Panc1 (cell line): ENCODE data around the gene FILIP1L. TPM values are rescaled to one million over a fixed set of nuclear protein-coding genes. Genes with fewer than 3 reads are reported as not detected.

Experiments used
- ATAC-seq: fragments of 200-7000 bp; cut with Tn5 transposase; 2 replicates; pipeline ENCODE4 v1.9.1; 2020; ENCODE audit warnings: mild to moderate bottlenecking, moderate library complexity
- BruUV-seq: library from RNA; stranded (reverse); fragments of 400-500 nt; replicated peaks from 2 replicates; lab custom pipeline; 2021; lab: Mats Ljungman, UMichigan
- CTCF ChIA-PET: fragments of 300-600 bp; sonication (Branson Sonifier 250); formaldehyde crosslinking; loops from one replicate; lab custom pipeline; 2022; ENCODE audit warnings: antibody characterized with exemption; lab: Charles Lee
- POLR2A ChIA-PET: fragments of 300-600 bp; sonication (Branson Sonifier 250); formaldehyde crosslinking; loops from one replicate; lab custom pipeline; 2022; ENCODE audit warnings: antibody characterized with exemption; lab: Charles Lee
- DNase-seq: peaks from one replicate; pipeline ENCODE4 v3.0.0-alpha.2; 2010; ENCODE audit warnings: low read depth, low spot score
- H3K27ac ChIP-seq: 2 replicates; pipeline ENCODE4 v1.5.1; 2011; ENCODE audit warnings: mild to moderate bottlenecking, low read length, inconsistent platforms
- H3K27me3 ChIP-seq: fragments of 200-500 bp; sonication (Bioruptor generic); 2 replicates; pipeline ENCODE4 v1.6.0; 2014; ENCODE audit warnings: low read length, inconsistent platforms; ENCODE audit not compliant: control insufficient read depth, insufficient read depth
- H3K36me3 ChIP-seq: fragments of 200-500 bp; sonication (Bioruptor generic); 2 replicates; pipeline ENCODE4 v1.5.1; 2014; ENCODE audit warnings: inconsistent platforms, mild to moderate bottlenecking, low read length, moderate library complexity; ENCODE audit not compliant: control insufficient read depth, insufficient read depth
- H3K4me1 ChIP-seq: 2 replicates; pipeline ENCODE4 v1.5.1; 2011; ENCODE audit warnings: inconsistent platforms, mild to moderate bottlenecking, low read length, moderate library complexity; ENCODE audit not compliant: control insufficient read depth, insufficient read depth
- H3K4me3 ChIP-seq, 2 experiments: 2 replicates each; pipeline ENCODE4 v1.5.1; 2011 to 2012; ENCODE audit warnings: low read depth in 2 of 2, low read length in 2 of 2, mild to moderate bottlenecking in 2 of 2, inconsistent platforms in 1 of 2, moderate library complexity in 1 of 2
- H3K9me3 ChIP-seq: fragments of 200-500 bp; sonication (Bioruptor generic); 2 replicates; pipeline ENCODE4 v1.5.1; 2014; ENCODE audit warnings: low read depth, mild to moderate bottlenecking, inconsistent platforms, low read length, moderate library complexity; ENCODE audit not compliant: control insufficient read depth, insufficient read depth
- CTCF ChIP-seq: fragments of 450-650 bp; IDR thresholded peaks from 2 replicates; pipeline ENCODE4 v1.5.1; 2017; ENCODE audit warnings: mild to moderate bottlenecking
- POLR2AphosphoS5 ChIP-seq: IDR thresholded peaks from 2 replicates; pipeline ENCODE4 v1.6.1; 2012; ENCODE audit warnings: mild to moderate bottlenecking, low read depth, low read length, moderate library complexity
- SIN3A ChIP-seq: IDR thresholded peaks from 2 replicates; pipeline ENCODE4 v1.6.1; 2012; ENCODE audit warnings: low read depth, mild to moderate bottlenecking, low read length, moderate library complexity, borderline replicate concordance; ENCODE audit not compliant: insufficient read depth
- TCF7L2 ChIP-seq: IDR thresholded peaks from 2 replicates; pipeline ENCODE4 v1.6.1; 2011; ENCODE audit warnings: mild to moderate bottlenecking, low read depth, low read length, inconsistent platforms
- in situ Hi-C: cut with HindIII; loops from 2 replicates; pipeline ENCODE4 v1.10.0; 2016; ENCODE audit warnings: low sequenced_read_pairs, low pct_unique_long_range_greater_than_20kb
- intact Hi-C: fragments of 100-400 bp; cut with micrococcal nuclease; formaldehyde crosslinking; loops from one replicate; pipeline ENCODE4 v1.10.0; 2022; ENCODE audit not compliant: unreplicated experiment
- total RNA-seq: library from RNA; stranded (reverse); gene quantifications from one replicate; pipeline ENCODE4 v1.2.1, GENCODE V29; 2021; ENCODE audit not compliant: unreplicated experiment
- TF ChIP-seq, protein P1 (sequence below), 2 experiments: IDR thresholded peaks; 2 replicates each; pipeline ENCODE4 v1.6.1; 2011 to 2012; ENCODE audit warnings: low read depth in 2 of 2, control low read depth in 1 of 2, low read length in 1 of 2, mild to moderate bottlenecking in 1 of 2, moderate library complexity in 1 of 2; ENCODE audit not compliant: insufficient read depth in 1 of 2

FILIP1L gene
- total RNA-seq, 1 experiment from 2014 or later = 3.2 TPM

DNA sequence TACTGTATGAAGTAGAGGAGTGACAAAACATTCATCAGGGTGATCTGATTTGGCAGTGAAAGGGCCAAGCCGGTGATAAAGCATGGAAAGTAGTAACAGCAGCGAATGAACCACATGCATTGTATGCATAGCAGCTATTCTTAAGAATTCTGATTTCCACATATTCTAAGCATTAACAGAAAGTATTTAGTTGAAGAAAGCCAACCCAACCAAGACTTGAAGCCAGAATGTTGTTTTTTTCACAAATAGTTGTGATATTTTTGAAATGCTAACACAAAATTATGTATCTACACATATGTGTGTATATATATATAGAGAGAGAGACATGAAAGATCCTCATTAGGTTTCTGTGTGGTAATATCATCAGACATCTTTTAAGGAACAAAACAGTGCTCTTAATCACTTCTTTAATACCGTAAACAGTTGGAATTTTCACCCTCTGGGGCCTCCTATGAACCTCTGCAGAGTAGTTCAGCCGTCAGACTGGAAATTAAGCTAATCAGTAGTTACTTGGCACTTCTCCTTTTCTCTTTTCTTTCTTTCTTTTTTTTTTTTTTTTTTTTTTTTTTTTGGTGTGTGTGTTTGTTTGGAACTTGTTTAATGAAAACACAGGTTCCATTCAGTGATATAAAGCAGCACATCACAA is 157.0 kb downstream of the FILIP1L start:
- no peaks in the 10 kb centered on the region for H3K9me3 ChIP-seq
- no peak for ATAC-seq
- H3K36me3 ChIP-seq = no peaks in the 10 kb centered on the region
- H3K4me3 ChIP-seq = no peak overlapping the region
- no peak for DNase-seq
- no peaks in the 10 kb centered on the region for H3K4me1 ChIP-seq
- intact Hi-C loops (no loop called here), in situ Hi-C loops (no loop called here)
- ChIA-PET CTCF (no interaction called here), POLR2A (interaction anchor here (0.5 kb wide), 1 partner anchor 67 kb away, joined by 3 read pairs; no protein-coding TSS in a partner anchor)
- no TSS peak for BruUV-seq
- H3K27ac ChIP-seq = no peak overlapping the region
- H3K27me3 ChIP-seq = no peaks in the 10 kb centered on the region
- no peak for TF ChIP-seq SIN3A
- TF ChIP-seq CTCF = no peak
- TF ChIP-seq, protein P1, sequence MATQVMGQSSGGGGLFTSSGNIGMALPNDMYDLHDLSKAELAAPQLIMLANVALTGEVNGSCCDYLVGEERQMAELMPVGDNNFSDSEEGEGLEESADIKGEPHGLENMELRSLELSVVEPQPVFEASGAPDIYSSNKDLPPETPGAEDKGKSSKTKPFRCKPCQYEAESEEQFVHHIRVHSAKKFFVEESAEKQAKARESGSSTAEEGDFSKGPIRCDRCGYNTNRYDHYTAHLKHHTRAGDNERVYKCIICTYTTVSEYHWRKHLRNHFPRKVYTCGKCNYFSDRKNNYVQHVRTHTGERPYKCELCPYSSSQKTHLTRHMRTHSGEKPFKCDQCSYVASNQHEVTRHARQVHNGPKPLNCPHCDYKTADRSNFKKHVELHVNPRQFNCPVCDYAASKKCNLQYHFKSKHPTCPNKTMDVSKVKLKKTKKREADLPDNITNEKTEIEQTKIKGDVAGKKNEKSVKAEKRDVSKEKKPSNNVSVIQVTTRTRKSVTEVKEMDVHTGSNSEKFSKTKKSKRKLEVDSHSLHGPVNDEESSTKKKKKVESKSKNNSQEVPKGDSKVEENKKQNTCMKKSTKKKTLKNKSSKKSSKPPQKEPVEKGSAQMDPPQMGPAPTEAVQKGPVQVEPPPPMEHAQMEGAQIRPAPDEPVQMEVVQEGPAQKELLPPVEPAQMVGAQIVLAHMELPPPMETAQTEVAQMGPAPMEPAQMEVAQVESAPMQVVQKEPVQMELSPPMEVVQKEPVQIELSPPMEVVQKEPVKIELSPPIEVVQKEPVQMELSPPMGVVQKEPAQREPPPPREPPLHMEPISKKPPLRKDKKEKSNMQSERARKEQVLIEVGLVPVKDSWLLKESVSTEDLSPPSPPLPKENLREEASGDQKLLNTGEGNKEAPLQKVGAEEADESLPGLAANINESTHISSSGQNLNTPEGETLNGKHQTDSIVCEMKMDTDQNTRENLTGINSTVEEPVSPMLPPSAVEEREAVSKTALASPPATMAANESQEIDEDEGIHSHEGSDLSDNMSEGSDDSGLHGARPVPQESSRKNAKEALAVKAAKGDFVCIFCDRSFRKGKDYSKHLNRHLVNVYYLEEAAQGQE (IDR thresholded peaks at IDR 0.05; ENCODE audit: insufficient read depth in 1 of 2, low read depth in 2 of 2, low read length in 1 of 2) = no peak
- TF ChIP-seq TCF7L2 = no peak
- TF ChIP-seq POLR2AphosphoS5 = no peak

GRCh38 chr3:99955773-99956562 is 158.3 kb downstream of the FILIP1L start:
- H3K27me3 ChIP-seq = no peaks in the 10 kb centered on the region
- no TSS peak for BruUV-seq
- TF ChIP-seq, protein P1 (IDR thresholded peaks at IDR 0.05; ENCODE audit: insufficient read depth in 1 of 2, low read depth in 2 of 2, low read length in 1 of 2) = no peak
- TF ChIP-seq SIN3A = no peak
- no peak for TF ChIP-seq POLR2AphosphoS5
- no peak for TF ChIP-seq CTCF
- TF ChIP-seq TCF7L2 = no peak
- CTCF ChIA-PET = no interaction called here
- no peaks in the 10 kb centered on the region for H3K9me3 ChIP-seq
- H3K4me1 ChIP-seq = no peaks in the 10 kb centered on the region
- no peak overlapping the region for H3K27ac ChIP-seq
- DNase-seq = no peak
- no peak overlapping the region for H3K4me3 ChIP-seq
- intact Hi-C loops (no loop called here), in situ Hi-C loops (no loop called here)
- ATAC-seq = no peak
- H3K36me3 ChIP-seq = no peaks in the 10 kb centered on the region
- POLR2A ChIA-PET = no interaction called here
